IPS-11a (cell line): ENCODE measurements around the gene LRRC47.
"Not testable (repeated sequence)": the region's sequence is repeated elsewhere in the genome, so short reads cannot be mapped to it uniquely, and the experiment has no call there.

ENCODE experiments used
- H3K4me3 ChIP-seq: one replicate; pipeline ENCODE4 v1.5.1; 2013; ENCODE audit warnings: low read depth, low read length, control low read depth

The LRRC47 gene

DNA sequence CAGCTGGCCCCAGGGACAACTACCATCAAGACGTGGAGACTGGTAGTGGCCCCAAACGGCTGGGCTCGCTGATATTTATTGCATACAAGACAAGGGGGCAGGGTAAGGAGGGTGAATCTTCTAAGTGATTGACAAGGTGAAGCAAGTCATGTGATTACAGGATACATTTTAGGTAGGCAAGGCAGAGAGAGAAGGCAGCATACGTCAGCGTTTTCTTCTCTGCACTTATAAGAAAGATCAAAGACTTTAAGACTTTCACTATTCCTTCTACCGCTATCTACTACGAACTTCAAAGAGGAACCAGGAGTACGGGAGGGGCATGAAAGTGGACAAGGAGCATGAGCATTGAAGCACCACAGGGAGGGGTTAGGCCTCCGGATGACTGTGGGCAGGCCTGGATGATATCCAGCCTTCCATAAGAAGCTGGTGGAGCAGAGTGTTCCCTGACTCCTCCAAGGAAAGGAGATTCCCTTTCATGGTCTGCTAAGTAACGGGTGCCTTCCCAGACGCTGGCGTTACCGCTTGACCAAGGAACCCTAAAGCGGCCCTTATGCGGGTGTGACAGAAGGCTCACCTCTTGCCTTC is 47.9 kb downstream of the LRRC47 start:
- not testable (repeated sequence) for H3K4me3 ChIP-seq

DNA sequence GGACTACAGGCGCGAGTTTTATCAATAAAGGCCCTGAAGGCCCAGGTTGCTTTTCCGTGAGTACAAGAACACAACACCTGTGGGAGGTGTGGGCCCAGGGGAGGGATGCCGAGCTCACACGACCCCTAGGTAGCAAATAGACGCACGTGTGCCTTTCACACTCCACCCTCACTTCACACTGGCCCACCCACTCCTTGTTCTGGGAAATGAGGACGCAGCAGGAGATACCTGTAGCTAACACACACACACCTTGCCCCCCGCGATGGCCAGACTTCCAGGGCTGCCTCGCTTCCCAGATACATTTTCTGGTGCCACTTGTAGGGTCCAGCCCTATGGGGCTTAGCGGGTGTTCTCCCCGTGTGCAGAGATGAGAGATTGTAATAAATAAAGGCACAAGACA is 48.4 kb downstream of the LRRC47 start:
- no peak overlapping the region for H3K4me3 ChIP-seq

DNA sequence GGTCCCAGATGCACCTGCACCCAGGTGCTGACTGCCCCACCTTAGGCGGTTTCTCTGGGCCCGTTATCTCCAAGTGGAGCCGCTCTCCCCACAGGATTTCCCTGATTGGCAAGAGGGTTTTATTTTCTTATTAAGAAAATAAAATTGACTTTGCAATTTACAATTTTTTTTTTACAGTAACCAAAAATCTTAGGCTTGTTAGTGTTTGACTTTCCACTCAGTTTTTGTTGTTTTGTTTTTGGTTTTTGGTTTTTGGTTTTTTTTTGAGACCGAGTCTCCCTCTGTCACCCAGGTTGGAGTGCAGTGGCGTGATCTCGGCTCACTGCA is 48.8 kb downstream of the LRRC47 start:
- H3K4me3 ChIP-seq = no peak overlapping the region

DNA sequence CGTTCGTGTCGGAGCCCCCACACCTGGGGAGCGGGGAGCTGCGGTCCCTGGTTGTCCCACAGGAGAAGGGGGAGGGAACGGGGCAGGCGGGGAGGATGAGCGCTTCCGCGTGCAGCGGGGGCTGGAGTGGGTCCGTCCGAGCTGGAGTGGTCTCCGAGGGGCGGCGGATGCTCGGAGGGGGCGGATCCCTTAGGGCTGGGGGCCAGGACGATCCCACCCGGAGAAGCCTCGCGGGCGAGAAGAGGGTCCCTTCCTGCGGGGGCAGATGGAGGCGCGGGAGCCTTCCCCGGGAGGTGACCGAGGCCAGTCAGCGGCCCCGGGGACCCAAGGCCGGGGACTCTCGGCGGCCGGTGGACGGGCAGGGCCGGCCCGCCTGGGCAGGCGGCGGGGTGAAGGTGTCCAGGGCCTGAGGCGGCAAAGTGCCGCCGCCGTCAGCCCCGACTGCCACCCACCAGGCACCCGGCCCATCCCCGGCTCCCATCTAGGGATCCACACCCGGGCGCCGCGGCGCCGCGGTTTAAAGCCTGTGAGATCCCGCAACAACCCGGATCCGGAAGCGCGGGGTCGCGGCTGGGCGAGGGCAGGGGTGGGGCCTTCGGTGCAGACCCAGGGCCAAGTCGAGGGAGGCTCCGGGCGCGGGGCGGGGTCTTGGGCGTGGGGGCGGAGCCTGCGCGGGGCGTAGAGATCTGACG is 49.3 kb downstream of the LRRC47 start:
- H3K4me3 ChIP-seq = peak overlapping the region; percentile 72

DNA sequence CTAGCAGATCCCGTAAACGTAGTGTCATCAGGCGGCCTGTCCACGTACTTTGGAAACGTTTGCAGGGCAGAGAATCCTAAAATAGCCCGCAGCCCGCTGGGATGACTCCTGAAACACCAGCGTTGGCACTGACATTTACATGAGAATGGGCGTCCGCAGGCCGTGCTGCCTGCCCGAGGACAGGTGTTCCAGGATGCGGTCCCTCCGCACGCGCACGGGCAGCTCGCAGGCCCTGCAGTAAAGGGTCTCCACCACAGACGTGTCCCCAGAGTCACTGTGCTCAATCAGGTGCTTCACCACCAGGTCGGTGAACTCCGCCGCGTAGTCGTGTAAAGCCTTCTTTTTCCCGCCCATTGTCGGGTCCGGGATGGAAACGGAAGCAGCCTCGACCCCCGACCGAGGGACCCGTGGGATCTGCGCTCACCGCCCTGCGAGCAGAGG is 49.9 kb downstream of the LRRC47 start:
- peak overlapping the region; percentile 72 for H3K4me3 ChIP-seq

DNA sequence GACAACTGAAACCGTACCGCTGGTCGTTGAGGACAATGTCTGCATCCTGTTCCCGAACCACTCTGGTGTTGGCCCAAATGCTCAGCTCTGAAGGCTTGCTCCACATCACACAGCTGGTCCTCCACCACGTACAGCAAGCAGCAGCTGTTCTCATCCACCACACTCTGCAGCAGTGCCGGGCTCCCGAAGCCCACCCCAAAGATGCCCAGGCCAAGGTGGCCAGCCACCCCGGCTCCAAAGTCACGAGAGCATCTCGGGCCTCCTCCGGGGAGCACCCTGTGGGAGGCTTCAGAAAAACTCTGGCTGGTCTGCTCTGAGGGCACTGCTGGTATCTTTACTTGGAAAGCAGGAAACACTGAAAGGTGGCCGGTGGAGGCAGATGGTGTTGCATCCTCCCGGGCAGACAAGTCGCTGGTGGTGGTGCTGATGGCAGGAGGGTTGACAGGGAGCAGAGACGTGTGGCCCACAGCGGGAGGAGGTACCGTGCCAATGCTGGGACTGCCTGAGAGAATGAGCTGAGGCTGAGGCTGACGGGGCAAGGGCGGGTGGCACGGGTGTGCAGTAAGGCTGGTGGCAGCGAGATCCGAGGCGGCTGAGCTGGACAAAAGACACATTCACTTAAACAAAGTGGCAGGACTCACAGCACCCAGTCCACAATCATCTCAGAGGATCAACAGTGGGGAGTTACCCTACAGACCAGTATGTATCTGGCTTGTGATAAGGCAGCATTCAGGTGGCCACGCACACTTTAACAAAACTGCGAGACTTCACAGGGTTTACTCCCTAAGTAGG is 50.5 kb downstream of the LRRC47 start:
- H3K4me3 ChIP-seq = peak overlapping the region; percentile 72

DNA sequence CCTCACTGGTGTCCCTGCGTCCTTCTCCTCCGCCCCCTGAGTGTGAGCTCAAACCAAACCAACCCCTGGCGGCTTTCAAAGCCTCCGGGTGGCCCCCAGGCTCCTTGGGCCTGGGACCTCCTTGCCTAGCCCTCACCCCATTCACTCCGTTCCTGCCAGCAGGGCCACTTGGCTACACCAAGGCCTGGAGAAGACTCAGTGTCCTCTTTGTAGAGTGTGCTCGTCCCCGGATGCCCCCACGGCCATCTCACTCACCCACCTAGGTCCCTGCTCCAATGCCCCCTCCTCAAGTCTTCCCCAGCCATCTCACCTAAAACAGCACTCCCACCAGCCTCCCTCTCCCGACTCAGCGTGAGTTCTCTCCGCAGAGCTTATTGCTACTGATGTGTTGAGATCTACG is 51.2 kb downstream of the LRRC47 start:
- no peak overlapping the region for H3K4me3 ChIP-seq

DNA sequence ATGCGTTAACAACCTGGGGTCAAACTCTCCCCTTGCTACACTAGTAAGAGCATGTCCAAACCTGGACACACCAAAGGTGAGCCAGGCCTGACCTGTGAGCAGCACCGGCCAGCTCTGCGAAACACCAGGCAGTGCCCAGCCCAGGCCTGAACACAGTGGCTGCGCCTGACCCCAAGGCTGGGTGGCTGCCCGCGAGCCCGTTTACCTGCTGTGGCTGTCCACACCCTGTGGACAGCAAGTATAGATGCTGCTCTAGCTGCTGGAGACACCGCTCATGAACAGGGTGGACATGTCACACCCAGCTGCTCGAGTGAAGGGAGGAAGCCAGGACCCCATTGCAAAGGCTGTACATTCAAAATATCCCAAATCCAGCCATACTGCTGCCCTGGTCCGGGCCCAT is 51.7 kb downstream of the LRRC47 start:
- H3K4me3 ChIP-seq = no peak overlapping the region

DNA sequence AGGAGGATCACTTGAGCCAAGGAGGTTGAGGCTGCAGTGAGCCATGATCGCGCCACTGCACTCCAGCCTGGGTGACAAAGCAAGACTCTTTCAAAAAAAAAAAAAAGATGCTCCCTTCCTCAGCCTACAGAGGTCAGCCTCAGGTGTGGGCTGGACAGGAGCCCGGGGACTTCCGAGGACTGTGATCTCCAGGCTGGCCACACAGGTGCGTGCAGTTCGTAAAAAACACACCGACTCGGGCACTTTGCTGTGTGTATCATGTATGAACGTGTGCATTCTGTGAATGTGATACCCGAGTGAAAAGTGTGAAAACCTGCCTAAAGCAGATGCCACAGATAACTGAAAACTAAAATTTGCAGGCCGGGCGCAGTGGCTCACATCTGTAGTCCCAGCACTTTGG is 52.5 kb downstream of the LRRC47 start:
- H3K4me3 ChIP-seq = no peak overlapping the region

DNA sequence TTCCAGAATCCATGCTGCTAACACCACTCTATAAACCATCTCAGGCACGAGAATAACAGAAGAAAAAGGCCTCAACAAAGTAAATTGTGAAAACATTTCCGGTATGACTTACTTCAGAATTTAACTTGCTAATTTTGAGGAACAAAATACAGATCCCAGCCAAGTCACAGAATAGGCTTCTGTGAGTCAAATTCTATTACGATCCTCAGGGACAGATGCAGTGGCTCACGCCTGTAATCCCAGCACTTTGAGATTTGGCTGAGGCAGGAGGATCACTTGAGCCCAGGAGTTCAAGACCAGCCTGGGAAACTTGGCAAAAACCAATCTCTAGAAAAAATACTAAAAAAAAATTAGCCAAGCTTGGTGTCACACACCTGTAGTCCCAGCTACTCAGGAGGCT is 52.9 kb downstream of the LRRC47 start:
- H3K4me3 ChIP-seq = no peak overlapping the region

DNA sequence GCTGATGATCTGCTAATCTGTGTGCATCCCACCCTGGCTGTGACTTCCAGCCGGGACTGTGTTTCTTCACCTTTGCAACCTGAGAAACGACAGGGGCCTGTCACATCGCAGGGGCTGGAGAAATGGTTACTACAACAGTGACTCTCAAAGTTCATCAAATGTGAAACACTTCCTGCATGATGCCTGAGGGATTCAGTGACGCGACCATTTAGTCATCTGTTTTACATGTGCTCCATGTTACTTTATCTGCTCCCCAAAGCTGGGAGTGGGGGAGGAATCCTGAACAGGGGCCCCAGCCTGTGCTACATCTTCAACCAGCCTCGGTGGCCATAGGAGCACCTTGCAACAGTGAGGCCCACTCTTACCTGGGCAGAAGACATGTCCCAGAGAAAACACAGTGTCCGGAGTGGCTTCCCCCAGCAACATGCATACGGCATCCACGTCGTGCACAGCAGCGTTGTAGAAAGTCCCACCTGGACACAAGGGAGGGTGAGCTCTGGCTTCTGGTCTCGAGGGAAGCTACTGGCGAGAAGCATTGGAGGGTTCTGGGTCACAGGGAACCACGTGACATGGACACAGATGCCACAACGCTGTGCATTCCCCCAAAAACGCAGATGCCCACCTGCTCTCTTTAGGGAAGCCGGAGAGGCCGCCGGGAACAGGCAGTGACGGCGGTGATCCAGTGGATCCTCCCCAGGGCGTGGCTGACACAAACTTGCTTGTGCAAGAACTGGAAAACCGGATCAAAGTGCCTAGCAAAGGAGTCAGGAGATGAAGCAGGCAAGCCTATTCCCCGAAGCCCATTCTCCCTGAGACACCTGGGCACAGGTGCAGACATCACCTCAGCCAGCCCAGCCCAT is 53.6 kb downstream of the LRRC47 start:
- no peak overlapping the region for H3K4me3 ChIP-seq

DNA sequence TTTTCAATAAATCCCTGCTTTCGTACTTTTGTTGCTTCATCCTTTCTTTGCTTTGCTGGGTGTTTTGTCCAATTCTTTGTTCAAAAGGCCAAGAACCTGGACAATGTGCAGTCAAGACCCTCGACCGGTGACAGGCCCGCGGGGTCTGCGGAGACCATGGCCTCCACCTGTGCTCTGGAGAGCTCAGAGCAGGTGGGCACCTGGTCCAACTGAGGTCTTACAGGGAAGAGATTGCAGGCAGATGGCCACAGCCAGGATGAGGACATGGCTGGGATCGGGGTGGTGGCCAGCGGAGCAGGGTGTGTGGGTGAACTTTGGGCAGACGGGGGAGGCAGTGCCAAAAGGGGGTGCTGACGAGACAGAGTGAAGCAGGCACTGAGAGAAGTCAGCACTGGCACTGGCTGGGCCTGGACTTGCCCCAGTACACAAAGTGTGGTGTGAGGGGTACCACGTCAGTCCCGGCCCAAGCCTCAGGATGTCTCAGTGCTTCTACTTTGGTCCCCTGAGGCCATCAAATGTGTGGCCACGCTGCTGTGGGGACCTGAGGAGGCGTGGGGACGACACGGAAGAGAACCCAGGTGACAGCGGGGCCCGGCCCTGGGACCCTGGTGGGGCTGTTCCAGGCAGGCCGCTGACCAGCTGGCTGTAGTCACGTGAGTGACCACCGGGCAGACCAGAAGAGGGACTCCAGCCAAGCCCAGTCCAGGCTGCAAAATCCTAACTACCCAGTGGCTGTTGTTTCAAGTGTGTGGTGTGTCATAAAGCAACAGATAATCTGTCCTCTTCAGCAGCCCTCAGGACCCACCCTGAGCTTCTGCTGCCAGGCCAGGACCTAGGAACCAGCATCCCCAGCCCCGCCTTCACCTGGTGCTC is 54.5 kb downstream of the LRRC47 start:
- no peak overlapping the region for H3K4me3 ChIP-seq

DNA sequence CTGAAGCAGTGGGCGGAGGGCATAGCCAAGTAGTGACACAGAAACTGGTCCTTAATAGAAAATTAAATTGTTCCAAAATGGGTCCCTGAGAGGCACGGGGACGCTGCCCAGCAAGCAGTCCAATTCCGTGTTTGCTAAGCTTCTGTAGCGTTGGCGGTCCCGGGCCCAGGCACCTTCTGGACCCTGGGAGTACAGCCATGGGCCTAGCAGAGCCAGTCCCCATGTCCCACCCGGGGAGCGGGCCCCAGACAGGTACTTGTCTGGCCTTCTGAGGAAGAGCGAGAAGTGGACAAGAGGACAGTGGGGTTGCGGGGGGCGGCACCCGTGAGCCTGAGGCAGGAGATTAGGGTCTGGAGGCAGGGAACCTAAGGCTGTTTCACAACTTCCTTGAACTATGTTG is 55.5 kb downstream of the LRRC47 start:
- H3K4me3 ChIP-seq = no peak overlapping the region

DNA sequence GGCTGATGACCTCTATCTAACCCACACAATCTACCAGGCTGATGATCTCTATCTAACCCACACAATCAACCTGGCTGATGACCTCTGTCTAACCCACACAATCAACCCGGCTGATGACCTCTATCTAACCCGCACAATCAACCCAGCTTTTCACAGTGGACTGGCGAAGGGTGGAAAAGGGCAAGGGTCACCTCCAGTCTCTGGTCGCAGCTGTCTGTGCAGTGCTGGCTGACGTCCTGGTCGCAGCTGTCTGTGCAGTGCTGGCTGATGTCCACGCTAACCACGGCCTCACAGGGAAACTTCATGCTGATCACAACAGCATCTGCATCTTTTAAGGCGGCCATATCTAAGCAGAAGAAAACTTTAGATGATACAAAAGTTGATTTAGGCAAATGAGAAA is 56.3 kb downstream of the LRRC47 start:
- no peak overlapping the region for H3K4me3 ChIP-seq

DNA sequence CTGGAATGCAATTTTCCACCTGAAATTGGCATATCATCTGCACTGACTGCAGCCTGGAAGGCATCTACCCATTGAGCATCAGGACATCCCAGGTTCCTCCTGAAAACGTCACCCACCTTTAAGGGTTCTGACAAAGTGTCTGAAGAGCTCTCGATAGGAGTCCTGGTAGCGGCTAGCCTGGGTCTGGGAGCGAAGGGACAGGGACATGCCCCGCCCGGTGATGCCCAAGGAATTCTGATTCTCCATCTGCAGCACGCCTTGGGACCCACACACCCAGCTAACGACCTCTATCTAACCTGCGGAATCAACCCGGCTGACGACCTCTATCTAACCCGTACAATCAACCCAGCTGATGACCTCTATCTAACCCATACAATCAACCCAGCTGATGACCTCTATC is 57.4 kb downstream of the LRRC47 start:
- no peak overlapping the region for H3K4me3 ChIP-seq

DNA sequence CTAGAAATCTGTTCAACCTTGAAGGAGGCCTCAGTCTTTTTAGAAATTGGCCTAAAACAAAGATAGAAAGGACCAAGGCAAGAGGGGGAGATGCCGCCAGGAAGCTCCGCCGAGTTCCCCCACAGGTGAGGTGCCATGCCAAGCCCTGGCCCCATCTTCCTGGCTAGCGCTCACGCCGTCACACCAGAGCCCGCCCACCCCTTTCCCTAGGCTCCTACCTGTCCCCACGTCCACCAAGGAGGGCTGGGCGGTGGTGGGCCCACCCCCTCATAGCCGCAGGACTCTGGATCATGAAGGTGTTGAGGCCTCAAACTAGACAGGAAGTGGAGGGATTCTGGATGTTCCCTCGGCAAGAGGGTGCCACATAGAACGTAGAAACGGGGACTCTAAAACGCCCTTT is 59.6 kb downstream of the LRRC47 start:
- no peak overlapping the region for H3K4me3 ChIP-seq

DNA sequence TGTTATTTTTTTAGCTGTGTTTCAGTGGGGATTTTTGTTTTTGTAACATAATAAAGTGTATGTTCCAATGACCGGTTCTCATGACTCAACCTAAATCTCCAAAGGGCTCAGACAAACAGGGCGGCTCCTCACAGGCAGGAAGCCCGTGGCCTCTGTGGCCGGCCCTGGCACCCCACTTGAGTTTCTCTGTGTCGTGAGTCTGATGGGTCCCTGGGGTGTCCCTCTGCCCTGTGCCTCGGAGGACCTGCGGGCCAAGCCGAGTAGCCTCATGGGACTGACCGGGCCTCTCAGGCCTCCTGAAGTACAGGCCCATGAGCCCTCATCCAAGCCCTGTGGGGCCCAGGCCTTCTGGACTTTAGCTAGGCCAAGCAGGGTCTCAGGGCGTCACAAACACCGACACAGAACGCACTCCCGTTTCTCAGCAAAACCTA is 60.2 kb downstream of the LRRC47 start:
- no peak overlapping the region for H3K4me3 ChIP-seq

DNA sequence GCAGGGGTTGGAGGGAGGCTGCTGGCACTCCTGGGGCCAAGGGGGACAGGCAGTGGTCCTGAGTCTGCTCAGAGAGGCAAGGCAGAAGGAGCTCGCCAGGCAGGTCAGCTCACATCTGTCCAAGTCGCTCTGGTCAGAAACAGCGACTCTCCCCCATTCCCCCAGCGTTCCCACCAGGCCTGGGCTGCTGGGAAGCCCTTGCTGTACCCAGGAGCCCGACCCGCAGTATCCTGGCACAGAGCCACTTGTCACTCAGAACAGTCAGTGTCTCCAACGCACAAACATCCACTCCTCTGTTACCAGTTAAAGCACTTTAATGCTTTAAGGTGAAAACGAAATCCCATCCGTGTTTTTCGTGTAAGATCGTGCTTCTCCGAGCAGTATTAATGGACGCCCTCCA is 60.6 kb downstream of the LRRC47 start:
- H3K4me3 ChIP-seq = no peak overlapping the region

DNA sequence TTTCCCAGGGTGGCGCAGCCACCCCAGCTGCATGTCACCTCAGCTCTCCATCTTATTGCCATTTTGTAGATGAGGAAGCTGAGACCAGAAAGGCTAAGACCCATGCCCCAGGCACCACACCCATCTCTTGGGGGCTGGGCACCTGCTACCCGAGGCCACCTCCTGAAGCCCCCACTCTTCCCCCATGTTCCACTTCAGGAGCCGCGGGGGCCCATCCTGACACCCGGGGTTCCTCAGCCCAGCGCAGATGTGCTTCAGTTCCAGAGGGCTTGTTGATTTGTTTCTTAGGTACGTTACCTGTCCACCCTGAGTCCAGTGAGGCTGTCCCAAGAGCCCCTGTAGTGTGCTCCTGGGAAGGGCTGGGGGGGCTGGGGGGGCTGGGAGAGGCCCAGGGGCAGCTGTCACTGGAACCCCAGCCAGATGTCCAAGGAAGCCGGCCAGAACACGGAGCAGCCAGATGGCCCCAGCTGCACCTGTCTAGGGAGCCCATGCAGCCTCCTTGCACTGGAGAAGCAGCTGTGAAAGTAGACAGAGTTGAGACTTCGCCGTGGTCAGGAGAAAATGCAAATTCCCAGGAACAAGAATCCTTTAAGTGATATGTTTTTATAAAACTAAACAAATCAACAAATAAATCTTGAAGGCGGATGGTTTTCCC is 61.1 kb downstream of the LRRC47 start:
- H3K4me3 ChIP-seq = no peak overlapping the region

DNA sequence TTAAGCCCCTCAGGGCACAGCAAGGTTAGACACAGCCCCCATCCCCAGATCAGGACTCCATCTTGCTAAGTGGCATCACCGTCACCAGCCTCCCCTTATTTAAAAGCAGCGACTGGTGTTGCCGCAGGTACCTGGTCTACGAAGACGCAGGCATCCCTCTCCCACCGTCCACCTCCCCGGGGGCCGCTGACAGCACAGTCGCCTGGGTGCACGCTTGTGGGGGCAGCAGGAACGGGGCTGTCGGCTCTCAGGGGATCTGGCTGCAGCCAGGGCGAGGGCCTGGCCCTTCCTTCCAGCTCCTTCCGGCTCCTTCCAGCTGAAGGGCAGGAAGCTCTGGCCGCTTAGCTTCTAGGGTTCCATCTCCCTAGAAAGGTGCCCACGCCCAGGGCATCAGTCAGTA is 61.7 kb downstream of the LRRC47 start:
- no peak overlapping the region for H3K4me3 ChIP-seq
